Sigmoid colon (tissue), 7 donors: ENCODE measurements around the gene WDFY4. TPM values are rescaled to one million over a fixed set of nuclear protein-coding genes. Genes with fewer than 3 reads are reported as not detected.

Experiments used
- DNase-seq: peaks from one replicate; pipeline ENCODE4 v3.0.0-alpha.2; 2019
- H3K27ac ChIP-seq, 4 donors: fragments of 200-600 bp; sonication (generic); one replicate each; pipeline ENCODE4 v1.5.1; 2016 to 2019; ENCODE audit warnings: mild to moderate bottlenecking in 1 of 4
- H3K27me3 ChIP-seq, 3 donors: fragments of 200-600 bp; sonication (generic); one replicate each; pipeline ENCODE4 v1.5.1; 2019; ENCODE audit warnings: mild to moderate bottlenecking in 1 of 3
- H3K36me3 ChIP-seq, 4 donors: fragments of 200-600 bp; sonication (generic); one replicate each; pipeline ENCODE4 v1.5.1; 2016 to 2019
- H3K4me1 ChIP-seq, 4 donors: fragments of 200-600 bp; sonication (generic); one replicate each; pipeline ENCODE4 v1.5.1; 2017 to 2019
- H3K4me3 ChIP-seq, 4 donors: fragments of 200-600 bp; sonication (generic); one replicate each; pipeline ENCODE4 v1.5.1; 2017 to 2019; ENCODE audit warnings: mild to moderate bottlenecking in 2 of 4, moderate library complexity in 1 of 4
- H3K9me3 ChIP-seq, 4 donors: fragments of 200-600 bp in 3 of 4; sonication (generic) in 3 of 4; one replicate each; pipeline versions ENCODE4 v1.5.1 to v1.6.1; 2013 to 2019
- EP300 ChIP-seq, 4 donors: sonication (generic); formaldehyde crosslinking; IDR thresholded peaks; one replicate each; pipeline ENCODE4 v1.6.1; 2017; ENCODE audit warnings: antibody characterized with exemption in 4 of 4
- POLR2A ChIP-seq, 2 donors: fragments of 450-650 bp; IDR thresholded peaks; one replicate each; pipeline ENCODE4 v1.6.1; 2016; ENCODE audit warnings: antibody characterized with exemption in 2 of 2, mild to moderate bottlenecking in 2 of 2, moderate library complexity in 2 of 2
- POLR2AphosphoS5 ChIP-seq, 4 donors: sonication (generic); formaldehyde crosslinking; IDR thresholded peaks; one replicate each; pipeline ENCODE4 v1.6.1; 2017; ENCODE audit warnings: antibody characterized with exemption in 4 of 4
- WGBS, 2 donors: extraction: QIAGEN DNeasy Blood & Tissue Kit; methylation state at CpG; one replicate each; pipeline ENCODE4 v1.1.7; 2013; 5-methylcytosine and 5-hydroxymethylcytosine counted together
- intact Hi-C: fragments of 100-400 bp; cut with DNase I; formaldehyde crosslinking; loops from one replicate; pipeline ENCODE4 v1.15.1; 2023
- polyA plus RNA-seq, 3 donors: library from polyadenylated mRNA; stranded (reverse); fragments of 200-250 nt; gene quantifications; one replicate each; pipeline ENCODE4 v1.2.3, GENCODE V29; 2013
- total RNA-seq, 4 donors: library from RNA; depleted of rRNA; stranded (reverse); fragments of >200 nt; gene quantifications; one replicate each; pipeline ENCODE4 v1.1.0, GENCODE V29; 2016
- TF ChIP-seq, protein P1 (sequence below), 4 experiments: fragments of 450-650 bp in 3 of 4; fragments of 200-600 bp in 1 of 4; IDR thresholded peaks; one replicate each; pipeline ENCODE4 v1.5.1; 2016 to 2019; ENCODE audit warnings: antibody characterized with exemption in 4 of 4, mild to moderate bottlenecking in 3 of 4, moderate library complexity in 2 of 4
- donor health status: healthy with polysubstance abuse.
- donor health status: Bipolar disorder and iron deficiency.
- donor health status: healthy.

WDFY4 gene
- total and polyA plus RNA-seq, 7 donors = 0.60 to 18.6 (median 2.5) TPM

- WGBS, 2 donors = 63 to 82% methylated on average over 10 of the region's 10 CpGs
- Histone ChIP-seq H3K27me3 (no peaks in the 10 kb centered on the region), H3K4me3 (no peak overlapping the region), H3K9me3 (no peaks in the 10 kb centered on the region), H3K36me3 (no peaks in the 10 kb centered on the region), H3K4me1 (no peaks in the 10 kb centered on the region), H3K27ac (no peak overlapping the region)
- intact Hi-C loops = no loop called here
- TF ChIP-seq POLR2AphosphoS5 (IDR thresholded peaks at IDR 0.05) (no peak), EP300 (IDR thresholded peaks at IDR 0.05) (no peak), POLR2A (IDR thresholded peaks at IDR 0.05) (no peak)
- TF ChIP-seq, protein P1, sequence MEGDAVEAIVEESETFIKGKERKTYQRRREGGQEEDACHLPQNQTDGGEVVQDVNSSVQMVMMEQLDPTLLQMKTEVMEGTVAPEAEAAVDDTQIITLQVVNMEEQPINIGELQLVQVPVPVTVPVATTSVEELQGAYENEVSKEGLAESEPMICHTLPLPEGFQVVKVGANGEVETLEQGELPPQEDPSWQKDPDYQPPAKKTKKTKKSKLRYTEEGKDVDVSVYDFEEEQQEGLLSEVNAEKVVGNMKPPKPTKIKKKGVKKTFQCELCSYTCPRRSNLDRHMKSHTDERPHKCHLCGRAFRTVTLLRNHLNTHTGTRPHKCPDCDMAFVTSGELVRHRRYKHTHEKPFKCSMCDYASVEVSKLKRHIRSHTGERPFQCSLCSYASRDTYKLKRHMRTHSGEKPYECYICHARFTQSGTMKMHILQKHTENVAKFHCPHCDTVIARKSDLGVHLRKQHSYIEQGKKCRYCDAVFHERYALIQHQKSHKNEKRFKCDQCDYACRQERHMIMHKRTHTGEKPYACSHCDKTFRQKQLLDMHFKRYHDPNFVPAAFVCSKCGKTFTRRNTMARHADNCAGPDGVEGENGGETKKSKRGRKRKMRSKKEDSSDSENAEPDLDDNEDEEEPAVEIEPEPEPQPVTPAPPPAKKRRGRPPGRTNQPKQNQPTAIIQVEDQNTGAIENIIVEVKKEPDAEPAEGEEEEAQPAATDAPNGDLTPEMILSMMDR (IDR thresholded peaks at IDR 0.05) = no peak
- no peak for DNase-seq
Measured at GRCh38 chr10:48839809-48840679, 155.4 kb downstream of the WDFY4 start.

GRCh38 chr10:48842231-48842630 is 157.6 kb downstream of the WDFY4 start:
- H3K27ac ChIP-seq = no peak overlapping the region
- no peak overlapping the region for H3K4me3 ChIP-seq
- H3K4me1 ChIP-seq = no peaks in the 10 kb centered on the region
- WGBS, 2 donors = 91 to 93% methylated on average over 11 of the region's 11 CpGs
- intact Hi-C loops = no loop called here
- no peaks in the 10 kb centered on the region for H3K27me3 ChIP-seq
- no peak for DNase-seq
- TF ChIP-seq POLR2A (IDR thresholded peaks at IDR 0.05) (no peak), EP300 (IDR thresholded peaks at IDR 0.05) (no peak), POLR2AphosphoS5 (IDR thresholded peaks at IDR 0.05) (no peak)
- TF ChIP-seq, protein P1 (IDR thresholded peaks at IDR 0.05) = no peak
- H3K9me3 ChIP-seq = no peaks in the 10 kb centered on the region
- H3K36me3 ChIP-seq = no peaks in the 10 kb centered on the region

DNA sequence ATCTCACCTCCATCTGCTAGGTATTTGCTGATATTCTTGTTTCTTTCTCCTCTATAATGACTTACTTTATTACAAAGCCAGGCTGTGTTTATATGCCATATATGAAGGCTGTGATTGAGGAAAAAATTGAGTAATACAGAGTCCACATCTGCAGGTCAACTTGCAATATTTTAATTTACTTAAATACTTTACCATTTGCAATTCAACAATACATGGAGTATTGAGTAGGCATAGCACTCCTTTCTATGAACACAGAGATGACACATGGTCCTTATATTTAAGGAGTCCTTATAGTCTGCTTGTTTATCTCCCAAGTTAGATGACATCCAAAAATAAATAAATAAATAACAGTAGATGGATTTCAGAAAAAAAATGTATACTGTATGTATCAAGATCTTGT is 158.5 kb downstream of the WDFY4 start:
- no peak for DNase-seq
- Histone ChIP-seq H3K27ac (no peak overlapping the region), H3K4me1 (no peaks in the 10 kb centered on the region), H3K27me3 (no peaks in the 10 kb centered on the region), H3K4me3 (no peak overlapping the region), H3K36me3 (no peaks in the 10 kb centered on the region), H3K9me3 (no peaks in the 10 kb centered on the region)
- intact Hi-C loops = no loop called here
- TF ChIP-seq EP300 (IDR thresholded peaks at IDR 0.05) (no peak), POLR2A (IDR thresholded peaks at IDR 0.05) (no peak), POLR2AphosphoS5 (IDR thresholded peaks at IDR 0.05) (no peak)
- TF ChIP-seq, protein P1 (IDR thresholded peaks at IDR 0.05) = no peak

DNA sequence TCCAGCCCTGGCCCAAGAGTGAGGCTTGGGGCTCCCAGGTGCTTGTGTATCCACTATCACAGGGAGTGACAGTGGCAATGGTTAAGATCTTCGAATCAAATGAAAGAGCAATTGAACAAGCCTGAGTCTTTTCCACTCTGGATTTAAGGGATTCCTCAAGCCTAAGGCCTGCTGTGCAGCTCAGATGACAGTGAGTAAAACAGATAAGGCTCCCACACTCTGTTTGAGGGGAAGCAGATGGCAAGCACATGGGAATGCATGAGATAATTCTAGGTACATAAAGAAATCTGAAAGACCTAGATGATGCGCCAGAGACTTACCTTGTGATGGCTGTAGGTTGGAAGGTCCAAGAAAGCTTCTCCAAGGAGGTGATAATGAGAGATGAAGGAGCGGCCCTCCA is 159.9 kb downstream of the WDFY4 start:
- no peaks in the 10 kb centered on the region for H3K36me3 ChIP-seq
- intact Hi-C loops = no loop called here
- no peaks in the 10 kb centered on the region for H3K27me3 ChIP-seq
- 90 to 92% methylated on average over 3 of the region's 3 CpGs for WGBS, 2 donors
- no peaks in the 10 kb centered on the region for H3K9me3 ChIP-seq
- TF ChIP-seq POLR2A (IDR thresholded peaks at IDR 0.05) (no peak), POLR2AphosphoS5 (IDR thresholded peaks at IDR 0.05) (no peak), EP300 (IDR thresholded peaks at IDR 0.05) (no peak)
- TF ChIP-seq, protein P1 (IDR thresholded peaks at IDR 0.05) = no peak
- no peak overlapping the region for H3K27ac ChIP-seq
- no peak for DNase-seq
- no peak overlapping the region for H3K4me3 ChIP-seq
- no peaks in the 10 kb centered on the region for H3K4me1 ChIP-seq
